ENCODE data around the gene NUP214. TPM values are rescaled to one million over a fixed set of nuclear protein-coding genes. Genes with fewer than 3 reads are reported as not detected.
A peak's percentile ranks its signal among the peaks of the same experiment; 100 is the strongest.

Gene NUP214
- total and polyA plus RNA-seq, 4 donors, result 23.5 to 60.7 (median 37.8) TPM

DNA sequence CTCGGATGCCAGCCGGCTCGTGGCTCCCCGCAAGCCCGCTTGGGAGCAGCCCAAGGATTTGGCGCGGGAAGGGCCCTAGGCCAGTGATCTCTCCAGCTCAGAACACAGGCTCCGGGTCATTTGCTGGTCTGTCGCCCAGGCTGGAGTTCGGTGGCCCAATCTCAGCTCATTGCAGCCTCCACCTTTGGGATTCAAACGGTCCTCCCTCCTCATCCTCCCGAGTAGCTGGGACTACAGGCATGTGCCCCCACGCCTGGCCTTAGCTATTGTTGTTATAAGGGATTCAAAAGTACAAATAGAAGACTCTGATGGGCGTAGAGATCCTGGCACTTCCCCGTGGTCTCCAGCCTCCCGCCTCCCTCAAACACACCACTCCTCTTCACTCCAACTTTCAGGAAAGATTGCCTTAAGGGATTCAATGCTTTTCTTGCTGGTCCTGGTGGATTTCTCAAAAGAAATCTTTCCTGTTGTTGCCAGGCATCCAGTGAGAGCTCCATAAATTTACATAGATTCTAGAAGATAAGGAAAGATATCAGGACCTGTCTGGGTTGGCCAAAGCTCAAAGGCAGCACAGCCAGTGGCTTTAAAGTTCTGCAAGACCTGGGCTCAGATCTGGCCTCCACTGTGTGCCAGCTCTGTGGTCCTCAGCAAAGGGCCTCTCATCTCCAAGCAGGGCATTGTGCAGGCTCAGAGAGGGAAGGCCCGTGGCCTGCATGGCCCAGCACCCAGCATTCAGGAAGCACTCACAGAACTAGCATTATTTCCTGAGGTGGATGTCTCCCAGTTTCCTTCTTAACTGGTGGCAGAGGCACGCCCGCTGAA lies 28.0 kb upstream of the NUP214 start:
- peak overlapping the region; percentile 28 for H3K4me3 ChIP-seq
- no peaks in the 10 kb centered on the region for H3K4me1 ChIP-seq (ENCODE audit: control insufficient read depth in 5 of 5, insufficient read depth in 5 of 5, low read length in 5 of 5)
- no peaks in the 10 kb centered on the region for H3K36me3 ChIP-seq (ENCODE audit: control insufficient read depth in 4 of 4, insufficient read depth in 4 of 4, low read length in 4 of 4)
- H3K27ac ChIP-seq (ENCODE audit: low read depth in 1 of 2, low read length in 1 of 2), result no peak overlapping the region
- WGBS, 2 donors, result 33 to 44% methylated on average over 19 of the region's 19 CpGs
- DNase-seq (no peak), ATAC-seq (ENCODE audit: insufficient read depth, low FRiP score) (no peak)
- TF ChIP-seq, protein P1, sequence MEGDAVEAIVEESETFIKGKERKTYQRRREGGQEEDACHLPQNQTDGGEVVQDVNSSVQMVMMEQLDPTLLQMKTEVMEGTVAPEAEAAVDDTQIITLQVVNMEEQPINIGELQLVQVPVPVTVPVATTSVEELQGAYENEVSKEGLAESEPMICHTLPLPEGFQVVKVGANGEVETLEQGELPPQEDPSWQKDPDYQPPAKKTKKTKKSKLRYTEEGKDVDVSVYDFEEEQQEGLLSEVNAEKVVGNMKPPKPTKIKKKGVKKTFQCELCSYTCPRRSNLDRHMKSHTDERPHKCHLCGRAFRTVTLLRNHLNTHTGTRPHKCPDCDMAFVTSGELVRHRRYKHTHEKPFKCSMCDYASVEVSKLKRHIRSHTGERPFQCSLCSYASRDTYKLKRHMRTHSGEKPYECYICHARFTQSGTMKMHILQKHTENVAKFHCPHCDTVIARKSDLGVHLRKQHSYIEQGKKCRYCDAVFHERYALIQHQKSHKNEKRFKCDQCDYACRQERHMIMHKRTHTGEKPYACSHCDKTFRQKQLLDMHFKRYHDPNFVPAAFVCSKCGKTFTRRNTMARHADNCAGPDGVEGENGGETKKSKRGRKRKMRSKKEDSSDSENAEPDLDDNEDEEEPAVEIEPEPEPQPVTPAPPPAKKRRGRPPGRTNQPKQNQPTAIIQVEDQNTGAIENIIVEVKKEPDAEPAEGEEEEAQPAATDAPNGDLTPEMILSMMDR (IDR thresholded peaks at IDR 0.05; ENCODE audit: control extremely low read depth, extremely low read depth), result no peak
- no peaks in the 10 kb centered on the region for H3K27me3 ChIP-seq (ENCODE audit: control insufficient read depth in 3 of 3, insufficient read depth in 3 of 3, low read length in 2 of 3)
- no peaks in the 10 kb centered on the region for H3K9me3 ChIP-seq (ENCODE audit: control insufficient read depth in 4 of 4, insufficient read depth in 3 of 4, low read length in 3 of 4)
- no peak overlapping the region for H3K9ac ChIP-seq (ENCODE audit: insufficient read depth in 1 of 2, low read length in 2 of 2)

DNA sequence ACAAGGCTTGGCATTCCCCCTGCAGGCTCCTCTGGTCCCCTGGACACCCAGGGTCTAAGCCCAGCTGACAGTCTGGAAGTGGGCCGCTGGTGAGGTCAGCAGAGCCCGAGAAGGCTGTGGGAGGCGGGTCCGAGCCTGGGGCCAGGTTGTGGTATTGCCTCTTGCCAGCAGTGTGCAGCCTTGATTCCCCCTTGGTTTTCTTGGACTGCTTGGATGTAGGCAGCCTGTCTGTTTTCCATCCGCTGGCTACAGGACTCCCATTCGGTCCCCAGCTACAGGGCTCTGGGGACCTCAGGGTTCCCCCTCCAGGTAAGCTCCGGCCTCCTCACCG lies 27.5 kb upstream of the NUP214 start:
- no peaks in the 10 kb centered on the region for H3K27me3 ChIP-seq (ENCODE audit: control insufficient read depth in 3 of 3, insufficient read depth in 3 of 3, low read length in 2 of 3)
- H3K9ac ChIP-seq (ENCODE audit: insufficient read depth in 1 of 2, low read length in 2 of 2), result no peak overlapping the region
- peaks cover 0 to 3% (median 0%) of the 10 kb centered on the region in 5 donors for H3K4me1 ChIP-seq (ENCODE audit: control insufficient read depth in 5 of 5, insufficient read depth in 5 of 5, low read length in 5 of 5)
- no peaks in the 10 kb centered on the region for H3K9me3 ChIP-seq (ENCODE audit: control insufficient read depth in 4 of 4, insufficient read depth in 3 of 4, low read length in 3 of 4)
- H3K36me3 ChIP-seq (ENCODE audit: control insufficient read depth in 4 of 4, insufficient read depth in 4 of 4, low read length in 4 of 4), result no peaks in the 10 kb centered on the region
- H3K27ac ChIP-seq (ENCODE audit: low read depth in 1 of 2, low read length in 1 of 2), result no peak overlapping the region
- no peak for DNase-seq
- TF ChIP-seq, protein P1 (IDR thresholded peaks at IDR 0.05; ENCODE audit: control extremely low read depth, extremely low read depth), result no peak
- no peak for ATAC-seq (ENCODE audit: insufficient read depth, low FRiP score)
- WGBS, 2 donors, result 86 to 89% methylated on average over 8 of the region's 8 CpGs
- H3K4me3 ChIP-seq, result no peak overlapping the region

DNA sequence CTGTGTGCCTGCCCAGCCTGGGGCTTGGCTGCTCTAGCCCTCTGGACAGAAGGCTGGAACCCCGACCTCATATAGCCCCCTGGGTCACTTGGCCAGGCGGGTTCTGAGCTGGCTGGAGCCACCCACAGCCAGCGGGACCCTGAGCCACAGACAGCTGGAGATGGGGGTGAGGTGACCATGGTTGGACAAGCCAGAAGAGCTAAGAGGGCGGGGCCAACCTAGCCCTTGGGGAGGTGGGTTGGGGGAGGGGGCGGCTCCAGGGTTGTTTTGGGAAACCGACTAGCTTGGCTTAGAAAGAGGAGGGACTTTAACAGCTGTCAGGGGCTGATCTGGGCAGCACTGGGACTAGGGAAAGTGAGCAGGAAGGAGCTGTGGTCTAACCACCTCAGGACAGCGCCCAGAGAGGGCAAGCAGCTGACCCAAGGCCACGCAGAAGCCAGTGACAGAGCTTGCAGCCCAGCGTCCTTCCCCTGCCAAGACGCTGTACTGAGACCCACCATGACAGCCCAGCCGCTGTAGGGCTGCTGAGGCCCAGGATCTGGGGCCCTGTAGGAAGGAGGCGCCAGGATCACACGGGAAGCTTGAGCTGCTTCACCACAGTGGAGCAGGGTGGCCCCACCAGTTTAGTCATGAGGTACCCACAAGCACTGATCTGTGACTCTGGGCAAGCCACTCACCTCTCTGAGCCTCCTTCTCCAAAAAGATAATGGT lies 26.8 kb upstream of the NUP214 start:
- peaks cover 0 to 3% (median 0%) of the 10 kb centered on the region in 5 donors for H3K4me1 ChIP-seq (ENCODE audit: control insufficient read depth in 5 of 5, insufficient read depth in 5 of 5, low read length in 5 of 5)
- ATAC-seq (ENCODE audit: insufficient read depth, low FRiP score) (no peak), DNase-seq (no peak)
- no peaks in the 10 kb centered on the region for H3K9me3 ChIP-seq (ENCODE audit: control insufficient read depth in 4 of 4, insufficient read depth in 3 of 4, low read length in 3 of 4)
- no peaks in the 10 kb centered on the region for H3K36me3 ChIP-seq (ENCODE audit: control insufficient read depth in 4 of 4, insufficient read depth in 4 of 4, low read length in 4 of 4)
- no peak overlapping the region for H3K27ac ChIP-seq (ENCODE audit: low read depth in 1 of 2, low read length in 1 of 2)
- TF ChIP-seq, protein P1 (IDR thresholded peaks at IDR 0.05; ENCODE audit: control extremely low read depth, extremely low read depth), result no peak
- no peaks in the 10 kb centered on the region for H3K27me3 ChIP-seq (ENCODE audit: control insufficient read depth in 3 of 3, insufficient read depth in 3 of 3, low read length in 2 of 3)
- no peak overlapping the region for H3K9ac ChIP-seq (ENCODE audit: insufficient read depth in 1 of 2, low read length in 2 of 2)
- 87 to 89% methylated on average over 13 of the region's 13 CpGs for WGBS, 2 donors
- no peak overlapping the region for H3K4me3 ChIP-seq

All from lung (tissue), 12 donors.